HG03565 (cell line): ENCODE data around the gene GLYR1.
"Not testable (repeated sequence)": the region's sequence is repeated elsewhere in the genome, so short reads cannot be mapped to it uniquely, and the experiment has no call there.

Experiments used
- ATAC-seq: cut with Tn5 transposase; IDR thresholded peaks from one replicate; pipeline ENCODE4 v1.9.1; 2021; ENCODE audit warnings: mild to moderate bottlenecking, moderate library complexity; ENCODE audit not compliant: unreplicated experiment

GLYR1 gene

GRCh38 chr16:4846901-4847773 is at the start of gene GLYR1, which contains the start of gene UBN1:
TSS of gene GLYR1 (minus strand) at chr16:4847288. CDS start at chr16:4847265, 23 bp downstream.
TSS of gene UBN1 (plus strand) at chr16:4847481. CDS start at chr16:4852918, 5,437 bp downstream.
- ATAC-seq: peak; percentile 83

DNA sequence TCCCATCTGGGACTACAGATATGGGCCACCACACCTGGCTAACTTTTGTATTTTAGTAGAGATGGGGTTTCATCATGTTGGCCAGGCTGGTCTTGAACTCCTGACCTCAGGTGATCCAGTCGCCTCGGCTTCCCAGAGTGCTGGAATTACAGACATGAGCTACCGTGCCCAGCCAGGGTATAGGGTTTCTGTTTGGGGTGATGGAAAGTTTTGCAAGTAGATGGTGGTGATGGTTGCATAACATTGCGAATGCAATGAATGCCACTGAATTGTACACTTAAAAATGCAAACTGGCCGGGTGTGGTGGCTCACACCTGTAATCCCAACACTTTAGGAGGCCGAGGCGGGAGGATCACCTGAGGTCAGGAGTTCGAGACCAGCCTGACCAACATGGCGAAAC is 49.7 kb upstream of the GLYR1 start:
- ATAC-seq: not testable (repeated sequence)

GRCh38 chr16:4895366-4895765 is 48.3 kb upstream of the GLYR1 start:
- no peak for ATAC-seq

DNA sequence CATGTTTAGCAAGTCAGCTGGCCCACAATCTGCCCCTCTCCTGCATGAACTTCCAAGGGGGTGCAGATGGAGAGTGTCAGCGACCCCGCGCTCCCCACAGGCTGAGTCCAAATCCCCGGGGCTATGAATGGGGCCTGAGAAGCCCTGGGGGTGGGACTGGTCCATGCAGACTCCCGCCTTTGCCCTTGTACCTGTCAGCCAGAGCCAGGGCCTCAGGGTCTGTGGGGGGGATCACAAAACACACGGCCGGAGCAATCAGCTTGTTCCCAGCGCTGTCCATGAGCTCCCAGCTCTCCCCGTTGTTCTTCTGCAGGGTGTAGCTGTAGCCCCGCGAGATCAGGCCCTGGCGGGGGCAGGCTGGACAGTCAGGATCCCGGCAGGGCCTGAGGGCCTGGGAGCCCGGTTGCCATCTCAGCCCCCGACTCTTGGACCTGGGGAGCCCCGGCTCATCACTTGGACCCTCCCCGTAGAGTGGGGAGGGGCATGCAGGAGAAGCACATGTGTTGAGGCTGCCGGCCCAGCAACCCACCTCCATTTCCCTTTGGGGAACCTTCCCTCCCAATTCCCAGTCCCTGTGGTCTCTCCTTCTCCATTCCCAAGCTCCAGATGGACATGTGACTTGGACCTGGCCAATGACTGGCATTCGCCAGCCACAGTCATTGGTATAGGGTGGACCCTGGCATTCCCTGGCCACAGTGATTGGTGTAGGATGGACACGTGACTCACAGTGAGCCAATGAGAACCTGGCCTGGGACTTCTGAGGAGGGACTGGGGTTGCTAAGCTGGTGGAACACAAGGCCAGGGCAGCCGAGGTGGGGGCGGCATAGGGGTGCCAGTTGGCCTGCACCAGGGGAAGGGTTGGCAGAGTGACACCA is 47.4 kb upstream of the GLYR1 start:
- ATAC-seq: no peak

- no peak for ATAC-seq
Observed at GRCh38 chr16:4893103-4893862, 46.2 kb upstream of the GLYR1 start.

- ATAC-seq: no peak
Observed at GRCh38 chr16:4892361-4893102, 45.4 kb upstream of the GLYR1 start.

DNA sequence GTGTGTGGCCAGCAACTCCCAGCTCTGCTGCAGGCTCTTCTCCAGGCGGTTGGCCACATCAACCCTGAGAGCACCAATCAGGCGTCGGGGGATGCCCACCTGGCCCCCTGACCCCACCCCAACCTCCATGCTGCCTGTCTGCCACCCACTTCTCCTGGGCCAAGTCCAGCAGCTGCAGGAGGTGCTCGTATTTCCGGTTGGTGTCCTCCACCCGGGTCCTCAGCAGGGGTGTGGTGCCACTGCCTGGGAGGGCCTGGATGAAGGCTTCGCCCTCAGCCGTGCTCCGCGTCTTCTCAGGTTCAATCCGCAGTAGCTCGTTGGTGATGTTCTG is 44.8 kb upstream of the GLYR1 start:
- ATAC-seq: no peak

DNA sequence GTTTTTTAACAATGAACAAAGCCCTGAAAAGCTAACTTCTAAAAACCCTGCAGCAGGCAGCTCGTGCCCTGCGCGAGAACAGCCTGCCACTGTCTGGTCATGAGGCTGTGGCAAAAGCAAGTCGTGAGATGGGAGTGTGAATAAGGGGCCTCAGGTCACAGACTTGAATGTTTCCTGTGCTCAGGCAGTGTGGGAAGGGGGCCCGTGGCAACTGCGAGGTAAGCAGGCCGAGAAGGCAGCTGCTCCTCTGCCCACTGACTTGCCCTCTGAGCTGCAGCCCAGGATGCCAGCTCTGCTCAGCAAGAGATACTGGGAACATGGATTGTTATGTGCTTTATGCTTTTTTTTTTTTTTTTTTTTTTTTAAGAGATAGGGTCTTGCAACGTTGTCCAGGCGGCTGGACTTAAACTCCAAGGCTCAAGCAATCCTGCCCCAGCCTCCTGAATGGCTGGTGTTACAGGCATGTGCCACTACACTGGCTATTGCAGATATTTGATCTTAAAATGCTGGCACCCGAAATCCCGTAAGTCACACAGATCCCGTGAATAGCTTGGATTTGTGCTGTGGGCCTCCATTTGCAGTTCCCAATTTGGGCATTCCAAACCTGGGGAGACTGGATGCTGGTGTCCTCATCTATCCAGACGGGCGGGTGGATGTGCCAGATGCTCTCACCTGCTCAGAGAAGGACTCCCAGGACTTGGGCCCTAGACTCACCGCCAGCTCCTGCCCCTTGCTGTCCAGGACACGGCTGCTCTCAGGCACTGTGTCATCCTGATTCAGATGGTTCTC is 44.2 kb upstream of the GLYR1 start:
- ATAC-seq: no peak

DNA sequence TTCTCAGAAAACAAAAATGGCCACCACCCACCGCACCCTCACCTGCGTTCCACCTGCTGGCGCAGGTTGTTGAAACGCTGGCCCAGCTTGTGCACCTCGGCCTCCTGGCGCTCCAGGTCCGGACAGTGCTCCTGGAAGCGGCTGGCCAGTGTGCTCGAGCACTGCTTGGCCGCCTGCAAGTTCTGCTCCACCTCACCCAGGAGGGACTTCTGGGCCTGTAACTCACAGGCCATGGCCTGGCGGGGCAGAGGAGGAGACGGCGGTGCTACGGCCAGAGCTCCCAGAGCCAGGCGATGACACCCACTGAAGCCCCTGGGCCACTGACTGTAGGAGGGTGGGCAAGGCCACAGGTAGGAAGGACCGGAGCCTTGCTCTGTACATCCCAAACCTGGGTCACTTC is 43.6 kb upstream of the GLYR1 start:
- no peak for ATAC-seq

GRCh38 chr16:4890026-4890425 is 42.9 kb upstream of the GLYR1 start:
- no peak for ATAC-seq

DNA sequence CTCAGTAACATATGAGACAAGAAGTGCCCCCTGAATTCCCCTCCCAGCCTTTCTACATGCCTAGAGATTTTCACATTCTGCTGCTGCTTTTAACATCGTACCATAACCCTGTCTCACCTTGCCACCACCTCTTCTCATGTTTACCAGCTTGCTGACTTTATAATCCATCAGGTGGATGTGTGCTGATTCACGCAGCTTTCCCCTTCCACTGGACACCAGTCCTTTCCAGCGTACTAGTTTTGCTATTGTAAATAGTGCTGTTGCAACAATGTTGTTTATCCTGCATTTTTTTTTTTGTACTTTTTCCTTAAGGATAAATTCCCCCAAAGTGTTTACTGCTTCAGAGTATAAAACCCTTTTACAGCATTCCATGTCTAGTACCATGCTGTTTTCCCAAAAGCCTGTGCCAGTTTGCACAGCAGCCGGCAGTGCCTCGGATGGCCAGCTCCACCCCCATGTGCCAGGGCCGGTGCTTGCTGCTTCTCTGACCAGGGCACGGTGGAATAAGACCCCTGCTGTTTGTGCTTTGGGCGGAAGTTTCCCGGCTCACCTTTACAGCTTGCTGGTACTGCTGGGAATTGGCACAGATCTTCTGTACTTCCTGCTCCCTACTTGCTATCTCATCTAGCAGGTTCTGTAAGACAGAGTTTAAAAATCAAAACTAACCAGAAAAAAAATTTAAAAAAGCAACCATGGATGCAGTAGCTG is 41.5 kb upstream of the GLYR1 start:
- no peak for ATAC-seq

DNA sequence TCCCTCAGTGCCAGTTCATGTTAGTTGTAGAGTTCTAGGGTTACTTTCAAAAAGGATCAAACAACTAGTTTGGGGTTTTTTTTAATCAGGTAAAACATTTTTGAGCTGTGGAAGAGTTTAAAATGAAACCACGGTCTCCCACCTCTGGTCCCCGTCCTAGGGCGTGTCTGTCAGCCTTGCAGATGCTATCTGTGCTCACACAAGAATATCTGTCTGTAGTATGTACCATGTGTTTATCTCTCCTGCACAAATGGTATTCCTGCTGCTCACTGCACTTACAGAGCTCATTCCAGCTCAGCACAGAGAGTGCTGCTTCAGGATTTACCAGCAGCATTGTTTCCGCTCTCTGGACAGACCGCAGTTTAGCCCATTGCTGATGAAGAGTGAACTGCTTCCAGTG is 39.1 kb upstream of the GLYR1 start:
- ATAC-seq: no peak

GRCh38 chr16:4884972-4885874 is 38.1 kb upstream of the GLYR1 start:
- ATAC-seq: no peak

- no peak for ATAC-seq
Observed at GRCh38 chr16:4884209-4884608, 37.1 kb upstream of the GLYR1 start.

DNA sequence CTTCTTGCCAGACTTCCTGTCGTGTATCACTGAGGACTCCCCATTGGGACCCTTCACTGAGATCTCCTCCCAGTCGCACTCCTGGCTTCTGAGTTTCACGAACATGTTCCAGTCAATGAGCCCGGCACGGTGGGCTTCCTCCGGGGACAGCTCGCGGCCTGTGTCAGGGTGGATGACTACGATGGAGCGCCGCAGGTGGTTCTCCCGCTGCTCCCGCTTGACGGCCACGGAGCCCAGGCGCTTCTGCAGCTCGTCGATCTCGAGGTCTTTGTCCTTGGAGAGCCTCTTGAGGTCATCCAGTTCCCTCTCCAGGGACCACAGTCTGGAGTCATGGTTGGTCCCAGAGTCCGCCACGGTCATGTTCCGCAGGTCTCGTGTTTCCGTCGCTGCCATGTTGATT is 36.4 kb upstream of the GLYR1 start:
- no peak for ATAC-seq

- no peak for ATAC-seq
Observed at GRCh38 chr16:4882633-4883285, 35.7 kb upstream of the GLYR1 start.

- no peak for ATAC-seq
Observed at GRCh38 chr16:4882000-4882632, 35.0 kb upstream of the GLYR1 start.
